Measurements from ENCODE around the gene UPK3B. TPM values are rescaled to one million over a fixed set of nuclear protein-coding genes. Genes with fewer than 3 reads are reported as not detected.

The UPK3B gene
- total and polyA plus RNA-seq, 2 of the 13 experiments (the other 11 are each of a cell fraction or from before 2014, with no cell fraction given): not detected

- peak; percentile 94 for TF ChIP-seq DZIP1 (CRISPR knock-in tag; IDR thresholded peaks at IDR 0.05)
- no peak for TF ChIP-seq HCFC1 (IDR thresholded peaks at IDR 0.05; ENCODE audit: low read depth, low read length)
- peak; percentile 78; the same call in 1 of the 2 replicates for TF ChIP-seq ZBTB7A (CRISPR knock-in tag; IDR thresholded peaks at IDR 0.05)
- TF ChIP-seq ZNF879 (CRISPR knock-in tag; IDR thresholded peaks at IDR 0.05): no peak
- peak; percentile 59 for TF ChIP-seq SPEN (CRISPR knock-in tag; IDR thresholded peaks at IDR 0.05; ENCODE audit: low read depth)
- peak; percentile 71 for TF ChIP-seq SALL1 (CRISPR knock-in tag; IDR thresholded peaks at IDR 0.05)
- TF ChIP-seq RXRB (CRISPR knock-in tag; IDR thresholded peaks at IDR 0.05; ENCODE audit: borderline replicate concordance): peak; percentile 42; the same call in 1 of the 2 replicates
- TF ChIP-seq ELK4 (CRISPR knock-in tag; IDR thresholded peaks at IDR 0.05; ENCODE audit: borderline replicate concordance): no peak
- TF ChIP-seq ZNF281 (CRISPR knock-in tag; IDR thresholded peaks at IDR 0.05; ENCODE audit: borderline replicate concordance): no peak
- TF ChIP-seq ZNF572 (CRISPR knock-in tag; IDR thresholded peaks at IDR 0.05): 0 out of 2 replicates have a peak, but pooled peaks have one; percentile 35
- TF ChIP-seq PHF8 (CRISPR knock-in tag; IDR thresholded peaks at IDR 0.05): peak; percentile 51; the same call in 1 of the 2 replicates
- TF ChIP-seq PPARG (CRISPR knock-in tag; conservative IDR thresholded peaks at IDR 0.05): 0 out of 2 replicates have a peak, but pooled peaks have one; percentile 23
- peak; percentile 75; the same call in 1 of the 2 replicates for TF ChIP-seq NRL (CRISPR knock-in tag; IDR thresholded peaks at IDR 0.05; ENCODE audit: borderline replicate concordance)
- TF ChIP-seq SETDB1 (CRISPR knock-in tag; IDR thresholded peaks at IDR 0.05; ENCODE audit: borderline replicate concordance): no peak
- no peak for TF ChIP-seq ZBTB2 (CRISPR knock-in tag; IDR thresholded peaks at IDR 0.05; ENCODE audit: low read depth)
- peak; percentile 74 for TF ChIP-seq TEAD3 (CRISPR knock-in tag; optimal IDR thresholded peaks at IDR 0.05; ENCODE audit: borderline replicate concordance)
- TF ChIP-seq TFDP2 (CRISPR knock-in tag; IDR thresholded peaks at IDR 0.05): peak; percentile 44
- TF ChIP-seq HDAC6 (IDR thresholded peaks at IDR 0.05; ENCODE audit: low read depth, low read length): no peak
- TF ChIP-seq ZNF501 (CRISPR knock-in tag; IDR thresholded peaks at IDR 0.05): peak; percentile 61; the same call in 1 of the 2 replicates
- no peak for TF ChIP-seq ZSCAN20 (CRISPR knock-in tag; IDR thresholded peaks at IDR 0.05; ENCODE audit: borderline replicate concordance)
- no peak for TF ChIP-seq KDM4B (CRISPR knock-in tag; IDR thresholded peaks at IDR 0.05)
- no peak for TF ChIP-seq ZFP36L1 (CRISPR knock-in tag; IDR thresholded peaks at IDR 0.05)
Observed at GRCh38 chr7:76515999-76516443, 5.7 kb downstream of the UPK3B start (continued).

Data from HepG2 (cell line).